HT-29 (cell line): ENCODE results near the gene NFKB1. TPM values are rescaled to one million over a fixed set of nuclear protein-coding genes. Genes with fewer than 3 reads are reported as not detected.
A peak's percentile ranks its signal among the peaks of the same experiment; 100 is the strongest.
"Not testable (repeated sequence)": the region's sequence is repeated elsewhere in the genome, so short reads cannot be mapped to it uniquely, and the experiment has no call there.

ENCODE experiments used
- DNase-seq: peaks from one replicate; pipeline ENCODE4 v3.0.0-alpha.2; 2015; ENCODE audit warnings: low spot score
- total RNA-seq: library from RNA; depleted of rRNA; stranded (reverse); fragments of >200 nt; shearing (Covaris generic); gene quantifications from 2 replicates; pipeline ENCODE4 v1.2.3, GENCODE V29; 2014

NFKB1 gene
- total RNA-seq, 1 experiment from 2014 or later = 21.2 TPM

- DNase-seq = no peak
These were observed 97.1 kb downstream of the NFKB1 start for GRCh38 chr4:102598086-102598761.

- no peak for DNase-seq
These were observed 97.7 kb downstream of the NFKB1 start for GRCh38 chr4:102598762-102599374.

- DNase-seq = no peak
These were observed 98.3 kb downstream of the NFKB1 start for GRCh38 chr4:102599455-102599854.

- DNase-seq = no peak
These were observed 98.7 kb downstream of the NFKB1 start for GRCh38 chr4:102599886-102600285.

- no peak for DNase-seq
These were observed 99.5 kb downstream of the NFKB1 start for GRCh38 chr4:102600689-102601088.

GRCh38 chr4:102601586-102602227 lies 100.5 kb downstream of the NFKB1 start:
- no peak for DNase-seq

GRCh38 chr4:102604222-102604940 lies 103.2 kb downstream of the NFKB1 start:
- DNase-seq = no peak

GRCh38 chr4:102606261-102606660 lies 105.1 kb downstream of the NFKB1 start:
- DNase-seq = no peak

- DNase-seq = no peak
These were observed 105.8 kb downstream of the NFKB1 start for GRCh38 chr4:102606846-102607450.

GRCh38 chr4:102608190-102608589 lies 107.0 kb downstream of the NFKB1 start:
- DNase-seq = no peak

GRCh38 chr4:102610007-102610406 lies 108.8 kb downstream of the NFKB1 start:
- peak; percentile 49 for DNase-seq

GRCh38 chr4:102610476-102610875 lies 109.3 kb downstream of the NFKB1 start:
- no peak for DNase-seq

GRCh38 chr4:102612210-102612609 lies 111.1 kb downstream of the NFKB1 start:
- DNase-seq = no peak

- no peak for DNase-seq
These were observed 111.7 kb downstream of the NFKB1 start for GRCh38 chr4:102612824-102613366.

- no peak for DNase-seq
These were observed 113.6 kb downstream of the NFKB1 start for GRCh38 chr4:102614801-102615200.

- no peak for DNase-seq
These were observed 115.5 kb downstream of the NFKB1 start for GRCh38 chr4:102616636-102617035.

GRCh38 chr4:102619021-102619420 lies 117.9 kb downstream of the NFKB1 start:
- not testable (repeated sequence) for DNase-seq

- DNase-seq = peak; percentile 29
These were observed 118.8 kb downstream of the NFKB1 start for GRCh38 chr4:102619776-102620631.

- DNase-seq = peak; percentile 91
These were observed 119.7 kb downstream of the NFKB1 start for GRCh38 chr4:102620697-102621497.

GRCh38 chr4:102623622-102624021 lies 122.5 kb downstream of the NFKB1 start:
- peak; percentile 45 for DNase-seq
